Loucy (cell line): ENCODE measurements around the gene RMI2.

Experiments used
- EZH2phosphoT487 ChIP-seq: fragments of 200-600 bp; IDR thresholded peaks from 2 replicates; pipeline ENCODE4 v1.6.1; 2018; ENCODE audit warnings: antibody characterized with exemption, mild to moderate bottlenecking, moderate library complexity, borderline replicate concordance
- TF ChIP-seq, protein P1 (sequence below): fragments of 200-600 bp; sonication (generic); conservative IDR thresholded peaks from 2 replicates; pipeline ENCODE4 v1.5.1; 2014; ENCODE audit warnings: mild to moderate bottlenecking, antibody characterized with exemption, low read length

DNA sequence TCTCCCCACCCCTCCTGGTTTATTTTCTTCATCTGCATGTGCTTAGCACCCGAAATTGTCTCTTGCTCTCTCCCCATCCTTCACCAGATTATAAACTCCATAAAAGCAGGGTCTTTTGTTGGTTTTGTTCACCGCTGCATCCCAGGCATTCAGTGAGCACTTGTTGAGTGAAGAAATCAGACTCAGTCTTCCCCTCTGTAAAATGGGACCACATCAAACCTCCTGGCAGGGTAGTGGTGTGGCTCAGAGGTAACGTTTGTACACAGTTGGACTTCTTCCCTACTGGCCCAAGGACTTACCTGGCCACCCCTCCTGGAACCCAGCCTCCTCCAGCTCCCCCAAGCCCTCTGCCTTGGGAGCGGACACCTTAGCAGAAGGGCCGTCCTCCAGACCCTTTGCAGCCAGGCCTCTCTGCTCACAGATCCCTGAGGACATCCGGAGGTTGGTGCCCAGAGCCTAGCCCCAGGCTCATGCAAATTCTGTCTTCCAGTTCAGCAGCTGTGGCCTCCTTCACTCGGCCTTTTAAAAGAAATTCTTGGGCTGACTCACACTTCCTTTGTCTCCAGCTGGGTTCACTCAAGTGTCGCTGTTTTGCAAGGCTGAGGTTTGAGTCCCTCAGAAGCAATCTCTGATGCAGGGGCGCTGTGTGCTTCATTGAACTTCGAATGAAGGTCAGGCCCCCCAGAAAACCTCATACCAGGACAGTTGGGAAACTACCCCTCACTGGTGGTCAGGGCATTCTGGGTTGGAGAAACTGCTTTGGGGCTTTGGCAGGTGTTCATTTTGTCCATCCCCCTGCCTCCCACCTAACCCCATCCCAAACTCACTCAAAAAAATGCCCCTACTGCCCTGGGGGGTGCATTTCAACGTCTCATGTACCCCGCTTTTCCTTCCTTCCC, 16.8 kb upstream of the RMI2 start:
- TF ChIP-seq, protein P1, sequence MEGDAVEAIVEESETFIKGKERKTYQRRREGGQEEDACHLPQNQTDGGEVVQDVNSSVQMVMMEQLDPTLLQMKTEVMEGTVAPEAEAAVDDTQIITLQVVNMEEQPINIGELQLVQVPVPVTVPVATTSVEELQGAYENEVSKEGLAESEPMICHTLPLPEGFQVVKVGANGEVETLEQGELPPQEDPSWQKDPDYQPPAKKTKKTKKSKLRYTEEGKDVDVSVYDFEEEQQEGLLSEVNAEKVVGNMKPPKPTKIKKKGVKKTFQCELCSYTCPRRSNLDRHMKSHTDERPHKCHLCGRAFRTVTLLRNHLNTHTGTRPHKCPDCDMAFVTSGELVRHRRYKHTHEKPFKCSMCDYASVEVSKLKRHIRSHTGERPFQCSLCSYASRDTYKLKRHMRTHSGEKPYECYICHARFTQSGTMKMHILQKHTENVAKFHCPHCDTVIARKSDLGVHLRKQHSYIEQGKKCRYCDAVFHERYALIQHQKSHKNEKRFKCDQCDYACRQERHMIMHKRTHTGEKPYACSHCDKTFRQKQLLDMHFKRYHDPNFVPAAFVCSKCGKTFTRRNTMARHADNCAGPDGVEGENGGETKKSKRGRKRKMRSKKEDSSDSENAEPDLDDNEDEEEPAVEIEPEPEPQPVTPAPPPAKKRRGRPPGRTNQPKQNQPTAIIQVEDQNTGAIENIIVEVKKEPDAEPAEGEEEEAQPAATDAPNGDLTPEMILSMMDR: no peak
- TF ChIP-seq EZH2phosphoT487: no peak
